Ishikawa (cell line): Measurements from ENCODE around the gene VASN.

Source experiments
- CEBPB ChIP-seq: IDR thresholded peaks from 2 replicates; pipeline ENCODE4 v1.6.1; 2012
- CREB1 ChIP-seq: IDR thresholded peaks from 2 replicates; pipeline ENCODE4 v1.6.1; 2012; ENCODE audit warnings: low read depth
- EGR1 ChIP-seq: IDR thresholded peaks from 2 replicates; pipeline ENCODE4 v1.6.1; 2012
- EP300 ChIP-seq: IDR thresholded peaks from 2 replicates; pipeline ENCODE4 v1.6.1; 2012; ENCODE audit warnings: borderline replicate concordance
- MAX ChIP-seq: IDR thresholded peaks from 2 replicates; pipeline ENCODE4 v1.6.1; 2012
- NFIC ChIP-seq: IDR thresholded peaks from 2 replicates; pipeline ENCODE4 v1.6.1; 2012
- RAD21 ChIP-seq: IDR thresholded peaks from 2 replicates; pipeline ENCODE4 v1.6.1; 2012; ENCODE audit warnings: low read depth
- REST ChIP-seq: IDR thresholded peaks from 2 replicates; pipeline ENCODE4 v1.6.1; 2012; ENCODE audit warnings: low read depth, mild to moderate bottlenecking
- TEAD4 ChIP-seq: IDR thresholded peaks from 2 replicates; pipeline ENCODE4 v1.6.1; 2012
- USF1 ChIP-seq: IDR thresholded peaks from 2 replicates; pipeline ENCODE4 v1.6.1; 2012

DNA sequence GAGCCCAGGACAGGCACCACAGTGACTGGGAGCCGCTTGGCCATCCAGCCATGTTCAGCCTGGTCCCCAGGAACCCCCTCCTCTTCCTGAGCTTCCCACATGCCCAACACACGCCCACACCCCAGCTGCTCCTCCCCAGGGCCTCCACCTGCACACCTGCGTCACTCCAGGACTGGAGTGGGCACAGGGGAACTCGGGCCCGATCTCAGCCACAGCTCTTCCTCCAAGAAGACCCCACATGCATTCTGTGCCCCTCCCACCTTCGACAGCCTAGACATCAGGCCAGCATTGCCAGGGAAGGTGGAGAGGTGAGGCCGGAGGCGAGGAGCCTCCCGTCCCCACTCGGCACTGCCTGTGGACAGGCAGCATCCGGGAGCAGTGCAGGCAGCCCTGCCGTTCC lies 6.0 kb upstream of the VASN start:
- TF ChIP-seq CREB1 (no peak), RAD21 (no peak), CEBPB (no peak), NFIC (no peak), EGR1 (no peak), EP300 (no peak), TEAD4 (no peak), MAX (no peak), REST (no peak), USF1 (no peak)
